Liver (tissue), 9 donors: Measurements from ENCODE around the gene ITLN1. TPM values are rescaled to one million over a fixed set of nuclear protein-coding genes. Genes with fewer than 3 reads are reported as not detected.
"Not testable (repeated sequence)": the region's sequence is repeated elsewhere in the genome, so short reads cannot be mapped to it uniquely, and the experiment has no call there.

Source experiments
- DNase-seq: peaks from one replicate; pipeline ENCODE4 v3.0.0-alpha.2; 2017; ENCODE audit warnings: low spot score
- H3K27ac ChIP-seq, 2 donors: one replicate each; pipeline ENCODE4 v1.7.0; 2013; ENCODE audit warnings: inconsistent platforms in 2 of 2, low read length in 2 of 2, control low read depth in 1 of 2, low read depth in 1 of 2, mild to moderate bottlenecking in 1 of 2
- H3K27me3 ChIP-seq, 4 donors: one replicate each; pipeline versions ENCODE4 v1.6.1 to v1.7.0; 2013; ENCODE audit warnings: low read length in 3 of 4, inconsistent platforms in 1 of 4, mild to moderate bottlenecking in 1 of 4, moderate library complexity in 1 of 4; ENCODE audit not compliant: control insufficient read depth in 4 of 4, insufficient read depth in 4 of 4
- H3K36me3 ChIP-seq, 4 donors: one replicate each; pipeline versions ENCODE4 v1.6.1 to v1.7.0; 2013; ENCODE audit warnings: low read length in 3 of 4, mild to moderate bottlenecking in 3 of 4, low read depth in 1 of 4, moderate library complexity in 1 of 4; ENCODE audit not compliant: control insufficient read depth in 4 of 4, insufficient read depth in 3 of 4
- H3K4me1 ChIP-seq, 4 donors: one replicate each; pipeline versions ENCODE4 v1.6.1 to v1.7.0; 2013; ENCODE audit warnings: low read length in 3 of 4, mild to moderate bottlenecking in 3 of 4, moderate library complexity in 1 of 4; ENCODE audit not compliant: control insufficient read depth in 4 of 4, insufficient read depth in 4 of 4
- H3K4me3 ChIP-seq, 3 donors: one replicate each; pipeline versions ENCODE4 v1.6.1 to v1.7.0; 2013; ENCODE audit warnings: low read length in 3 of 3, control low read depth in 1 of 3, low read depth in 1 of 3, mild to moderate bottlenecking in 1 of 3
- H3K9ac ChIP-seq, 2 donors: one replicate each; pipeline ENCODE4 v1.7.0; 2013; ENCODE audit warnings: low read length in 2 of 2, mild to moderate bottlenecking in 2 of 2, moderate library complexity in 2 of 2, control low read depth in 1 of 2, low read depth in 1 of 2
- H3K9me3 ChIP-seq, 4 donors: one replicate each; pipeline versions ENCODE4 v1.6.1 to v1.7.0; 2013; ENCODE audit warnings: low read length in 3 of 4; ENCODE audit not compliant: control insufficient read depth in 4 of 4
- ATF3 ChIP-seq: IDR thresholded peaks from 2 replicates; pipeline ENCODE4 v1.6.1; 2016; ENCODE audit warnings: antibody characterized with exemption
- EGR1 ChIP-seq, 2 donors: IDR thresholded peaks; 2 replicates each; pipeline ENCODE4 v1.6.1; 2016 to 2018; ENCODE audit warnings: antibody characterized with exemption in 2 of 2, low read depth in 2 of 2
- FOXA1 ChIP-seq: IDR thresholded peaks from 2 replicates; pipeline ENCODE4 v1.6.1; 2016; ENCODE audit warnings: antibody characterized with exemption
- FOXA2 ChIP-seq: IDR thresholded peaks from 2 replicates; pipeline ENCODE4 v1.6.1; 2016; ENCODE audit warnings: antibody characterized with exemption
- GABPA ChIP-seq, 2 donors: IDR thresholded peaks in 1 of 2; conservative IDR thresholded peaks in 1 of 2; 2 replicates each; pipeline ENCODE4 v1.6.1; 2016; ENCODE audit warnings: antibody characterized with exemption in 2 of 2, mild to moderate bottlenecking in 1 of 2, moderate library complexity in 1 of 2
- HNF4A ChIP-seq, 2 donors: conservative IDR thresholded peaks; 2 replicates each; pipeline ENCODE4 v1.6.1; 2016; ENCODE audit warnings: antibody characterized with exemption in 2 of 2, mild to moderate bottlenecking in 2 of 2
- HNF4G ChIP-seq: IDR thresholded peaks from 2 replicates; pipeline ENCODE4 v1.6.1; 2016; ENCODE audit warnings: antibody characterized with exemption
- RAD21 ChIP-seq, 2 donors: IDR thresholded peaks; 2 replicates each; pipeline ENCODE4 v1.6.1; 2016; ENCODE audit warnings: antibody characterized with exemption in 2 of 2, mild to moderate bottlenecking in 2 of 2
- REST ChIP-seq: IDR thresholded peaks from 2 replicates; pipeline ENCODE4 v1.6.1; 2016; ENCODE audit warnings: antibody characterized with exemption, mild to moderate bottlenecking
- RXRA ChIP-seq, 2 donors: IDR thresholded peaks; 2 replicates each; pipeline ENCODE4 v1.6.1; 2017 to 2018; ENCODE audit warnings: antibody characterized with exemption in 2 of 2, mild to moderate bottlenecking in 1 of 2
- SP1 ChIP-seq: IDR thresholded peaks from 2 replicates; pipeline ENCODE4 v1.6.1; 2018; ENCODE audit warnings: antibody characterized with exemption, mild to moderate bottlenecking
- TAF1 ChIP-seq: conservative IDR thresholded peaks from 2 replicates; pipeline ENCODE4 v1.6.1; 2016; ENCODE audit warnings: antibody characterized with exemption, mild to moderate bottlenecking
- YY1 ChIP-seq: IDR thresholded peaks from 2 replicates; pipeline ENCODE4 v1.6.1; 2016; ENCODE audit warnings: antibody characterized with exemption, mild to moderate bottlenecking
- ZBTB33 ChIP-seq: IDR thresholded peaks from 2 replicates; pipeline ENCODE4 v1.6.1; 2016; ENCODE audit warnings: antibody characterized with exemption
- WGBS: extraction: QIAGEN DNeasy Blood & Tissue Kit; methylation state at CpG from one replicate; pipeline ENCODE4 v1.1.7; 2013; 5-methylcytosine and 5-hydroxymethylcytosine counted together
- polyA plus RNA-seq, 2 donors: library from polyadenylated mRNA; stranded (reverse) in 1 of 2; unstranded in 1 of 2; fragments of 200-250 nt in 1 of 2; fragments of >200 nt in 1 of 2; fragmentation: Nextera tagmentation in 1 of 2; extraction: Ambion mirVana in 1 of 2; gene quantifications; one replicate each; pipeline versions ENCODE4 v1.2.1 to v1.2.3, GENCODE V29; 2013 to 2015
- total RNA-seq, 2 donors: library from RNA; depleted of rRNA; stranded (reverse); fragments of >200 nt; gene quantifications; one replicate each; pipeline ENCODE4 v1.2.3, GENCODE V29; 2014
- donor health status: healthy.
- donor health status: healthy.
- donor health status: healthy.
- donor health status: healthy.
- donor health status: healthy.

The ITLN1 gene
- total RNA-seq = 10 to 100 TPM in 1 of 2 donors, 1 to 10 TPM in 1; 5.0 to 13.4 TPM
- polyA plus RNA-seq = 1 to 10 TPM; 3.7 to 6.1 TPM

- Histone ChIP-seq H3K27me3 (no peaks in the 10 kb centered on the region), H3K9ac (no peak within 1 kb of the TSS), H3K9me3 (no peaks in the 10 kb centered on the region), H3K27ac (no peak within 1 kb of the TSS), H3K36me3 (no peaks in the 10 kb centered on the region), H3K4me1 (no peaks in the 10 kb centered on the region), H3K4me3 (no peak within 1 kb of the TSS)
- TF ChIP-seq EGR1 (IDR thresholded peaks at IDR 0.05; ENCODE audit: low read depth in 2 of 2) (no peak), HNF4A (conservative IDR thresholded peaks at IDR 0.05) (no peak), RAD21 (IDR thresholded peaks at IDR 0.05) (no peak), FOXA2 (no peak), HNF4G (no peak), YY1 (no peak), TAF1 (no peak), GABPA (IDR thresholded peaks at IDR 0.05 in 1 of 2, conservative IDR thresholded peaks at IDR 0.05 in 1 of 2) (no peak), REST (no peak), ZBTB33 (no peak), RXRA (IDR thresholded peaks at IDR 0.05) (no peak)
- 78% methylated on average over 5 of the region's 5 CpGs for WGBS
- peak; percentile 76 for DNase-seq
Observed at GRCh38 chr1:160885042-160885441, at the start of gene ITLN1. Gene ITLN1, minus strand, starts transcription at chr1:160885180. Its CDS starts 303 bp downstream, at chr1:160884877.

- not testable (repeated sequence) for H3K9me3 ChIP-seq, H3K27ac ChIP-seq, H3K4me1 ChIP-seq, H3K27me3 ChIP-seq, H3K9ac ChIP-seq, H3K4me3 ChIP-seq, H3K36me3 ChIP-seq, DNase-seq
- 97% methylated on average over 31 of the region's 31 CpGs for WGBS
Observed at GRCh38 chr1:160933305-160933704, 48.3 kb upstream of the ITLN1 start.

GRCh38 chr1:160925652-160926244 lies 40.8 kb upstream of the ITLN1 start:
- no peak overlapping the region for H3K9ac ChIP-seq
- no peak overlapping the region for H3K27ac ChIP-seq
- no peaks in the 10 kb centered on the region for H3K36me3 ChIP-seq
- H3K9me3 ChIP-seq = no peaks in the 10 kb centered on the region
- no peaks in the 10 kb centered on the region for H3K27me3 ChIP-seq
- no peaks in the 10 kb centered on the region for H3K4me1 ChIP-seq
- no peak overlapping the region for H3K4me3 ChIP-seq
- WGBS = 75% methylated on average over 5 of the region's 5 CpGs
- no peak for DNase-seq
- TF ChIP-seq SP1 (no peak), TAF1 (no peak), HNF4G (no peak), FOXA1 (no peak), ATF3 (no peak), ZBTB33 (no peak), YY1 (no peak), EGR1 (IDR thresholded peaks at IDR 0.05; ENCODE audit: low read depth in 2 of 2) (no peak), GABPA (IDR thresholded peaks at IDR 0.05 in 1 of 2, conservative IDR thresholded peaks at IDR 0.05 in 1 of 2) (no peak), FOXA2 (no peak), REST (no peak), RXRA (IDR thresholded peaks at IDR 0.05) (no peak)
